ENCODE results near the gene PEPD.
A peak's percentile ranks its signal among the peaks of the same experiment; 100 is the strongest.

PEPD gene

GRCh38 chr19:33412601-33413425, 108.8 kb downstream of the PEPD start:
- Mint-ChIP-seq H3K4me3 (no peak overlapping the region), H3K27me3 (no peaks in the 10 kb centered on the region), H3K9me3 (no peaks in the 10 kb centered on the region), H3K4me1 (ENCODE audit: low read depth in 2 of 2) (peaks cover 5 to 9% of the 10 kb centered on the region in 2 donors), H3K36me3 (ENCODE audit: insufficient read depth) (no peaks in the 10 kb centered on the region), H3K27ac (no peak overlapping the region)
- ATAC-seq (replicated peaks) (no peak), DNase-seq (no peak)

GRCh38 chr19:33411621-33412180, 109.9 kb downstream of the PEPD start:
- Mint-ChIP-seq H3K36me3 (ENCODE audit: insufficient read depth) (no peaks in the 10 kb centered on the region), H3K4me1 (ENCODE audit: low read depth in 2 of 2) (peaks cover 3 to 6% of the 10 kb centered on the region in 2 donors), H3K9me3 (no peaks in the 10 kb centered on the region), H3K27ac (no peak overlapping the region), H3K27me3 (no peaks in the 10 kb centered on the region), H3K4me3 (no peak overlapping the region)
- ATAC-seq (replicated peaks) (no peak), DNase-seq (no peak)

GRCh38 chr19:33410915-33411401, 110.6 kb downstream of the PEPD start:
- no peaks in the 10 kb centered on the region for H3K36me3 Mint-ChIP-seq (ENCODE audit: insufficient read depth)
- DNase-seq (no peak), ATAC-seq (replicated peaks) (no peak)
- no peaks in the 10 kb centered on the region for H3K27me3 Mint-ChIP-seq
- peak overlapping the region in 1 of 2 donors; percentile 73 for H3K27ac Mint-ChIP-seq
- H3K9me3 Mint-ChIP-seq = no peaks in the 10 kb centered on the region
- no peaks in the 10 kb centered on the region for H3K4me1 Mint-ChIP-seq (ENCODE audit: low read depth in 2 of 2)
- H3K4me3 Mint-ChIP-seq = no peak overlapping the region

- H3K4me3 Mint-ChIP-seq = no peak overlapping the region
- H3K27me3 Mint-ChIP-seq = no peaks in the 10 kb centered on the region
- H3K9me3 Mint-ChIP-seq = no peaks in the 10 kb centered on the region
- no peak for DNase-seq
- peak overlapping the region in 1 of 2 donors; percentile 73 for H3K27ac Mint-ChIP-seq
- no peaks in the 10 kb centered on the region for H3K36me3 Mint-ChIP-seq (ENCODE audit: insufficient read depth)
- no peak for ATAC-seq (replicated peaks)
- no peaks in the 10 kb centered on the region for H3K4me1 Mint-ChIP-seq (ENCODE audit: low read depth in 2 of 2)
These were observed 111.5 kb downstream of the PEPD start for GRCh38 chr19:33409906-33410685.

GRCh38 chr19:33408538-33409434, 112.8 kb downstream of the PEPD start:
- no peak for DNase-seq
- H3K9me3 Mint-ChIP-seq = no peaks in the 10 kb centered on the region
- no peaks in the 10 kb centered on the region for H3K36me3 Mint-ChIP-seq (ENCODE audit: insufficient read depth)
- H3K27me3 Mint-ChIP-seq = no peaks in the 10 kb centered on the region
- H3K4me3 Mint-ChIP-seq = no peak overlapping the region
- no peak overlapping the region for H3K27ac Mint-ChIP-seq
- H3K4me1 Mint-ChIP-seq (ENCODE audit: low read depth in 2 of 2) = no peaks in the 10 kb centered on the region
- no peak for ATAC-seq (replicated peaks)

- ATAC-seq (replicated peaks) (no peak), DNase-seq (no peak)
- no peak overlapping the region for H3K27ac Mint-ChIP-seq
- H3K27me3 Mint-ChIP-seq = no peaks in the 10 kb centered on the region
- no peaks in the 10 kb centered on the region for H3K4me1 Mint-ChIP-seq (ENCODE audit: low read depth in 2 of 2)
- no peak overlapping the region for H3K4me3 Mint-ChIP-seq
- H3K9me3 Mint-ChIP-seq = no peaks in the 10 kb centered on the region
- H3K36me3 Mint-ChIP-seq (ENCODE audit: insufficient read depth) = no peaks in the 10 kb centered on the region
These were observed 113.5 kb downstream of the PEPD start for GRCh38 chr19:33408116-33408515.

- Mint-ChIP-seq H3K27ac (no peak overlapping the region), H3K36me3 (ENCODE audit: insufficient read depth) (no peaks in the 10 kb centered on the region), H3K4me3 (no peak overlapping the region), H3K9me3 (no peaks in the 10 kb centered on the region), H3K27me3 (no peaks in the 10 kb centered on the region), H3K4me1 (ENCODE audit: low read depth in 2 of 2) (no peaks in the 10 kb centered on the region)
- no peak for ATAC-seq (replicated peaks)
- DNase-seq = no peak
These were observed 113.9 kb downstream of the PEPD start for GRCh38 chr19:33407716-33408115.

- H3K9me3 Mint-ChIP-seq = no peaks in the 10 kb centered on the region
- no peak overlapping the region for H3K4me3 Mint-ChIP-seq
- H3K27ac Mint-ChIP-seq = no peak overlapping the region
- no peaks in the 10 kb centered on the region for H3K27me3 Mint-ChIP-seq
- DNase-seq = no peak
- no peaks in the 10 kb centered on the region for H3K4me1 Mint-ChIP-seq (ENCODE audit: low read depth in 2 of 2)
- H3K36me3 Mint-ChIP-seq (ENCODE audit: insufficient read depth) = no peaks in the 10 kb centered on the region
- peak; percentile 21 for ATAC-seq (replicated peaks)
These were observed 114.4 kb downstream of the PEPD start for GRCh38 chr19:33407140-33407551.

GRCh38 chr19:33406521-33407139, 115.0 kb downstream of the PEPD start:
- Mint-ChIP-seq H3K4me1 (ENCODE audit: low read depth in 2 of 2) (no peaks in the 10 kb centered on the region), H3K27ac (no peak overlapping the region), H3K27me3 (no peaks in the 10 kb centered on the region), H3K9me3 (no peaks in the 10 kb centered on the region), H3K36me3 (ENCODE audit: insufficient read depth) (no peaks in the 10 kb centered on the region), H3K4me3 (no peak overlapping the region)
- ATAC-seq (replicated peaks) (peak; percentile 80), DNase-seq (peak; percentile 72 to 81 (median 75))

GRCh38 chr19:33405553-33406461, 115.8 kb downstream of the PEPD start:
- Mint-ChIP-seq H3K9me3 (no peaks in the 10 kb centered on the region), H3K4me3 (no peak overlapping the region), H3K4me1 (ENCODE audit: low read depth in 2 of 2) (no peaks in the 10 kb centered on the region), H3K27me3 (no peaks in the 10 kb centered on the region), H3K36me3 (ENCODE audit: insufficient read depth) (no peaks in the 10 kb centered on the region), H3K27ac (no peak overlapping the region)
- ATAC-seq (replicated peaks) (no peak), DNase-seq (no peak)

- Mint-ChIP-seq H3K36me3 (ENCODE audit: insufficient read depth) (no peaks in the 10 kb centered on the region), H3K27me3 (no peaks in the 10 kb centered on the region), H3K4me3 (no peak overlapping the region), H3K27ac (no peak overlapping the region), H3K9me3 (no peaks in the 10 kb centered on the region), H3K4me1 (ENCODE audit: low read depth in 2 of 2) (peaks cover 0 to 1% of the 10 kb centered on the region in 2 donors)
- ATAC-seq (replicated peaks) = no peak
- no peak for DNase-seq
These were observed 116.4 kb downstream of the PEPD start for GRCh38 chr19:33405254-33405552.
